GM18505 (cell line): ENCODE results near the gene CCL28.
"Not testable (repeated sequence)": the region's sequence is repeated elsewhere in the genome, so short reads cannot be mapped to it uniquely, and the experiment has no call there.

Experiments
- ATAC-seq: cut with Tn5 transposase; IDR thresholded peaks from one replicate; pipeline ENCODE4 v1.9.1; 2021; ENCODE audit not compliant: unreplicated experiment
- POLR2A ChIP-seq: IDR thresholded peaks from 4 replicates; pipeline ENCODE4 v1.6.1; 2011; ENCODE audit warnings: borderline replicate concordance; ENCODE audit not compliant: insufficient read depth, insufficient read length; ENCODE audit errors: extremely low read depth

Gene CCL28

GRCh38 chr5:43412156-43412555, at the start of gene CCL28:
TSS of gene CCL28 (minus strand) at chr5:43412391. CDS start at chr5:43412316, 75 bp downstream.
- no peak for TF ChIP-seq POLR2A
- no peak for ATAC-seq

- no peak for ATAC-seq
These were observed 48.9 kb upstream of the CCL28 start for GRCh38 chr5:43461066-43461465.

GRCh38 chr5:43456556-43456955, 44.4 kb upstream of the CCL28 start:
- no peak for ATAC-seq
- no peak for TF ChIP-seq POLR2A

More at GRCh38 chr5:43461066-43461465, 48.9 kb upstream of the CCL28 start:
- TF ChIP-seq POLR2A = no peak

GRCh38 chr5:43441575-43441974, 29.4 kb upstream of the CCL28 start:
- ATAC-seq = not testable (repeated sequence)

- no peak for ATAC-seq
- TF ChIP-seq POLR2A = no peak
These were observed 25.0 kb upstream of the CCL28 start for GRCh38 chr5:43437062-43437660.

- TF ChIP-seq POLR2A = no peak
- ATAC-seq = no peak
These were observed 21.2 kb upstream of the CCL28 start for GRCh38 chr5:43433382-43433781.

GRCh38 chr5:43432486-43433375, 20.5 kb upstream of the CCL28 start:
- no peak for TF ChIP-seq POLR2A
- ATAC-seq = no peak

GRCh38 chr5:43429706-43430105, 17.5 kb upstream of the CCL28 start:
- ATAC-seq = no peak
- TF ChIP-seq POLR2A = no peak

GRCh38 chr5:43429016-43429415, 16.8 kb upstream of the CCL28 start:
- ATAC-seq = no peak

GRCh38 chr5:43427306-43427705, 15.1 kb upstream of the CCL28 start:
- ATAC-seq = no peak
- no peak for TF ChIP-seq POLR2A

More at GRCh38 chr5:43429016-43429415, 16.8 kb upstream of the CCL28 start:
- no peak for TF ChIP-seq POLR2A

- no peak for ATAC-seq
- TF ChIP-seq POLR2A = no peak
These were observed 13.8 kb upstream of the CCL28 start for GRCh38 chr5:43425983-43426382.

- not testable (repeated sequence) for ATAC-seq
These were observed 10.9 kb upstream of the CCL28 start for GRCh38 chr5:43423086-43423485.

- ATAC-seq = no peak
These were observed 10.0 kb upstream of the CCL28 start for GRCh38 chr5:43422143-43422542.

GRCh38 chr5:43421450-43422133, 9.4 kb upstream of the CCL28 start:
- ATAC-seq = no peak
- no peak for TF ChIP-seq POLR2A

More at GRCh38 chr5:43422143-43422542, 10.0 kb upstream of the CCL28 start:
- no peak for TF ChIP-seq POLR2A
